Coronary artery (tissue), 2 donors: Measurements from ENCODE around the gene PARD3.

ENCODE experiments used
- DNase-seq: peaks from one replicate; pipeline ENCODE4 v3.0.0-alpha.2; 2017; ENCODE audit warnings: low spot score
- H3K27ac ChIP-seq, 2 donors: fragments of 200-600 bp; sonication (generic); one replicate each; pipeline ENCODE4 v1.5.1; 2016 to 2019
- H3K4me3 ChIP-seq: fragments of 200-600 bp; sonication (generic); 2 replicates; pipeline ENCODE4 v1.5.1; 2016; ENCODE audit warnings: mild to moderate bottlenecking, moderate library complexity
- TF ChIP-seq, protein P1 (sequence below): fragments of 200-600 bp; sonication (generic); IDR thresholded peaks from one replicate; pipeline ENCODE4 v1.5.1; 2019; ENCODE audit warnings: antibody characterized with exemption

Gene PARD3

DNA sequence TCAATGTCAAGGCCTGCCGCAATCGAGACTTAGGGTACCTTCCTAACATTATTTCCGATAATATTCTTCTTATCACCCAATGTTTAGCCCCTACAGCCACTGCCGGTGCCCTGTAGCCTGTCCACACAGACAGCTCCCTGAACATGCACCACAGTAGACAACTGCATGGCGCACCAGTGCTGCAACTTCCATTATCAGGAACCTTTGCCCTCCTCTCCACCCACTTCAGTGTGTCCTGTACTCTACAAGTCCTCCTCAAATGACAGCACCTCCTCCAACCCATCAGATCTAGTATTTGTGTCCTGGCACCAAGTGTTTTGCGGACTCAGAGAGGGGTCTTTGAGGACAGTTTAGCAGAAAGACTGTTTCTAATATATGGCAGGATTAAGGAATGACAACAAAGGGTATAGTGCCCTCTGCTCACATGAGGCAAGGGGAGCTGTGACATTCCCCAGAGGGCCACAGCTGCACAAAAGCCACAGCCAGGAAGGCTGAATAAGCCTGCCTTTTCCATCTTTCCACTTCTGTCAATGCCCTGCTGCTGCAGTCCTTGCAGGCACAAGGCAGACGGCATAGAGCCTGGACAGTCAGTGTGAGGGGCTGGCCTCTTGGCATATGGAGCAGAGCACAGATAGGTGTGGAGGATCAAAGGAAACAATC is 335.4 kb downstream of the PARD3 start:
- TF ChIP-seq, protein P1, sequence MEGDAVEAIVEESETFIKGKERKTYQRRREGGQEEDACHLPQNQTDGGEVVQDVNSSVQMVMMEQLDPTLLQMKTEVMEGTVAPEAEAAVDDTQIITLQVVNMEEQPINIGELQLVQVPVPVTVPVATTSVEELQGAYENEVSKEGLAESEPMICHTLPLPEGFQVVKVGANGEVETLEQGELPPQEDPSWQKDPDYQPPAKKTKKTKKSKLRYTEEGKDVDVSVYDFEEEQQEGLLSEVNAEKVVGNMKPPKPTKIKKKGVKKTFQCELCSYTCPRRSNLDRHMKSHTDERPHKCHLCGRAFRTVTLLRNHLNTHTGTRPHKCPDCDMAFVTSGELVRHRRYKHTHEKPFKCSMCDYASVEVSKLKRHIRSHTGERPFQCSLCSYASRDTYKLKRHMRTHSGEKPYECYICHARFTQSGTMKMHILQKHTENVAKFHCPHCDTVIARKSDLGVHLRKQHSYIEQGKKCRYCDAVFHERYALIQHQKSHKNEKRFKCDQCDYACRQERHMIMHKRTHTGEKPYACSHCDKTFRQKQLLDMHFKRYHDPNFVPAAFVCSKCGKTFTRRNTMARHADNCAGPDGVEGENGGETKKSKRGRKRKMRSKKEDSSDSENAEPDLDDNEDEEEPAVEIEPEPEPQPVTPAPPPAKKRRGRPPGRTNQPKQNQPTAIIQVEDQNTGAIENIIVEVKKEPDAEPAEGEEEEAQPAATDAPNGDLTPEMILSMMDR: no peak
- no peak overlapping the region for H3K27ac ChIP-seq
- DNase-seq: no peak
- H3K4me3 ChIP-seq: no peak overlapping the region

DNA sequence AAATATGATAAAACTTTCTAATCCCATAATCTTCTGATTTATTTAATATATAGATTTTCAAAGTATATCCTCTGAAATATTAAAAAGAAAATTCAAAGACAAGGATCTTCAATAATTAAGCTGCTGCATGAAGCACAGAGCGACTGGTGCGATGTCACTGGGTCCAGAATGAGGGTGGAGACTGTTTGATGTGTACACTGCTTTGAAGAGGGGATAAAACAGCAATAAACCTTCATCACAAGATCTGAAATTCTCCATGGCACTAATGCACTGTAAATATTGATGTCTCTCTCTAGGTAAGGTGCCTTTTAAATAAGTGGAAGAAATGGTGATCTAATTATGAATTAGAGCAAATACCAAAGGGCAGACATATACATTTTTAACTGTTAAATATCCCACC is 337.8 kb downstream of the PARD3 start:
- Histone ChIP-seq H3K4me3 (no peak overlapping the region), H3K27ac (no peak overlapping the region)
- TF ChIP-seq, protein P1: no peak
- DNase-seq: no peak

DNA sequence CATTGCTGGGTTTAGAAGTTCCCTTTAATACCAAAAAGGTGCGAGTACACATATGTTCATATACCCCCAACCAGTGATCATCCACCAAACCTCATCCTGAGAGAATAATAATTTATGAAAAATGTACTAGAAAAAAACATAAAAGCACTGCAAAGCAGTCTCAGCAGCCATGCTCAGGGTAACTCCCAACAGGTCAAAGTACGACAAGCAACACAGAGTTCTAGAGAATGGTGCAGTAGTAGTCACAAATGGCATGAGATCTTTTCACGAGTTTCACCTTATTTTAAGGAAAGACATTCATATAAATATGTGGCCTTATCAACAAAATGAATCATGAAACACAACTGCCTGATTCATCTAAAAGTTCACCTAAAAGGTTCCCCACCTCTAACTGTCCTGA is 338.5 kb downstream of the PARD3 start:
- TF ChIP-seq, protein P1: no peak
- H3K4me3 ChIP-seq: no peak overlapping the region
- no peak for DNase-seq
- no peak overlapping the region for H3K27ac ChIP-seq

DNA sequence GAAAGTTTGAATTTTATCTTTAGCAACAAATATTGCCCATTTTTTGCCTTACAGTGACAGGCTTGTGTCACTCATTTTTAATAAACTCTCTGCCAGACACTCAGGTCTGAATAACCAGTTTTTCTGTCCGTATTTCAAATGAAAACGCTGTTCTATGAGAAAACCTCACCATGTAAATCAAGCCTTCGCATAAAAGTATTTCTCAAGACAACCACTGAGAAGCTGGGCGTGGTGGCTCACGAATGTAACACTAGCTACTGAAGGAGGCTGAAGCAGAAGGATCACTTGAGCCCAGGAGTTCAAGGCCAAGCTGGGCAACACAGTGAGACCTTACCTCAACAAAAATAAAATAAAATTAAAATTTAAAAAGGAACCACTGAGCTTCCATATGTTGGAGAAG is 339.3 kb downstream of the PARD3 start:
- Histone ChIP-seq H3K27ac (no peak overlapping the region), H3K4me3 (no peak overlapping the region)
- no peak for DNase-seq
- TF ChIP-seq, protein P1: no peak

DNA sequence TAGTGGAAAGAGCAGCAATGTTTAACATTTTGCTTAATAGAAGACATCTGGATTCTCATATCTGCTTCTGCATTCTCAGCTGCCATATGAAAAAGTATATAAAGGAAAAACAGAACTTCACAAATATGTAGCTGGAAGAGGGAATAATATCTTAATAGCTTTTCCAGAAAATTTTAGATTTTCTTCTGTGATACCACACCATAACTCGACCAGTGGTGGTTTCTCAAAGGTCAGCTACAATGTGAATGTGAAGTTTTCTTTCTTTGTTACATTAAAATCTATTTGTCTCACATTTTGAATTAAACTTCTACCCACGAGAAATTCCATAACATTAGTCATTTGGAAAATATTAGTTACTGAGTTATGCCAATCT is 339.8 kb downstream of the PARD3 start:
- Histone ChIP-seq H3K27ac (no peak overlapping the region), H3K4me3 (no peak overlapping the region)
- TF ChIP-seq, protein P1: no peak
- DNase-seq: no peak

DNA sequence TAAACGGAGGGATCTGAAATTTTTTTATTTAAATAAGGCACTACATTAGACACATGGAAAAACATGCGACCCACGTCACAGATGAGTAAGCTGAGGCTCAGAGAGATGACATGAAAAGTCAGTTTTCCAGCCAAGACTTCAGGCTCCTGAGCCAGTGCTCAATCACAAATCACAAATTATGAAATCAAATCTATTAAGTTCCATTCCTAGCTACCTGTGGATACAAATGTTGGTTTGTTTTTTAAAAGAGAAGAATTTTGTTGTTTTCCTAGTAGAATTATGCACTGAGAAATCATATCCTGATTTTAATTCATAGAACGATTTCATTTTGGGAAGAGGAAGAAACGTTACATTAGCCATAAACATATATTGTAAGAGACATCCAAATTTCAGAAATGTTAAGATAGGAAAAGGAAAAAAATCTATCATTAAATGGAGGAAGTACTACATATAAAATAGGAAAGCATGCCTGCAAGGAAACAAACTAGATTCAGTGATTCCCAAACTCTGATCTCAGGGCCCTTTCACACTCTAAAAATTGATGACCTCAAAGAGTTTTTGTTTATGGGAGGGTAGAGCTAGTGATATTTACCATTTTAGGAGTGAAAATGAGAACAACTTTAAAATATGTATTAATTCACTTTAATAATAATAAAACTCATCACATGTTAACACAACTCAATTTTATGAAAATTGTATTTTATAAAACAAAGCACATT is 340.4 kb downstream of the PARD3 start:
- TF ChIP-seq, protein P1: no peak
- Histone ChIP-seq H3K27ac (no peak overlapping the region), H3K4me3 (no peak overlapping the region)
- DNase-seq: no peak

DNA sequence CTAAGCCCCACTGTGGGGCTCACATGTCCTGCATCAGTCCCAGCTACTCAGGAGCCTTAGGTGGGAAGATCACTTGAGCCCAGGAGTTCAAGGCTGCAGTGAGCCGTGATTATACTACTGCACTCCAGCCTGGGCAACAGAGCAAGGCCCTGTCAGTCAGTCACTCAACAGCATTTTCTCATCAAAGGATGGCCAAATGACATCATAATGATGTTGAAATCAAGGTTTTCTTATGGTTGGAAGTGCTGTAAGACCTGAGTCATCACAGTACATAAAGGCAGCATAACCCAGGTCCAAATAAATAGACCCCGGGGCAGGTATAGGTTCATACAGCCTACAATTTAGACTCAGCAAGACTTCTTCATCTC is 341.1 kb downstream of the PARD3 start:
- Histone ChIP-seq H3K27ac (no peak overlapping the region), H3K4me3 (no peak overlapping the region)
- TF ChIP-seq, protein P1: no peak
- DNase-seq: no peak
